Measurements from ENCODE around the gene HECW1. TPM values are rescaled to one million over a fixed set of nuclear protein-coding genes. Genes with fewer than 3 reads are reported as not detected.
A peak's percentile ranks its signal among the peaks of the same experiment; 100 is the strongest.
"Not testable (repeated sequence)": the region's sequence is repeated elsewhere in the genome, so short reads cannot be mapped to it uniquely, and the experiment has no call there.

HECW1 gene
- total RNA-seq, 1 donor from 2014 or later = not detected

GRCh38 chr7:43569424-43569823, 457.0 kb downstream of the HECW1 start:
- peak in 1 of 2 donors; percentile 81 for DNase-seq (ENCODE audit: low read depth in 2 of 2)

DNA sequence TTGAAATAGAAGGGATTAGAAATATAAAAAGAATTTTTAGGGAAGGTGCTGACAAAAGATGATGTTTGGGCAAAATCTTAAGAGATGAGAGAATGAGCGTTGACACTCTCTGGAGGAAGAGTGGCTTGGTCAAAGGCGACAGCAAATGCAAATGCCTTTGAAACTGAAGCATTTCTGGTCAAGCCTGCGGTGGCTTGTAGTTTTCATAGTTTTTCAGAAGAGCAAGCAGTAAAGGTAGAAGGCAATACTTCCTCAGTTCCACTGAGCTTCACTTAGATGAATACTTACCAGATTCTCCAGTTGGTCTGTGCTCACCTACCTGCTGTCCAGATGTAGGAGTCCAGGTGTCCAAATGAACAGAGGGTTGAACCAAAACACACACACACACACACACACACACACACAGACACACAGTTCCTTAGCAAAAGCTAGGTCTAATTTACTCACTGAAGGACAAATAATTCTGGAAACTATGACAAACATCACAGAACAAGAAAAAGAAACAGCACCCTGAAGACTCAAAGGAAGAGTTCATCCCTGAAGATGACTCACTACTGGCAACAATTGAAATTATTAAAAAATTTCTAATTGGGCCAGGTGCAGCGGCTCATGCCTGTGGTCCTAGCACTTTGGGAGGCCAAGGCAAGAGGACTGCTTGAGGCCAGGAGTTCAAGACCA, 458.4 kb downstream of the HECW1 start:
- no peak for DNase-seq (ENCODE audit: low read depth in 2 of 2)

DNA sequence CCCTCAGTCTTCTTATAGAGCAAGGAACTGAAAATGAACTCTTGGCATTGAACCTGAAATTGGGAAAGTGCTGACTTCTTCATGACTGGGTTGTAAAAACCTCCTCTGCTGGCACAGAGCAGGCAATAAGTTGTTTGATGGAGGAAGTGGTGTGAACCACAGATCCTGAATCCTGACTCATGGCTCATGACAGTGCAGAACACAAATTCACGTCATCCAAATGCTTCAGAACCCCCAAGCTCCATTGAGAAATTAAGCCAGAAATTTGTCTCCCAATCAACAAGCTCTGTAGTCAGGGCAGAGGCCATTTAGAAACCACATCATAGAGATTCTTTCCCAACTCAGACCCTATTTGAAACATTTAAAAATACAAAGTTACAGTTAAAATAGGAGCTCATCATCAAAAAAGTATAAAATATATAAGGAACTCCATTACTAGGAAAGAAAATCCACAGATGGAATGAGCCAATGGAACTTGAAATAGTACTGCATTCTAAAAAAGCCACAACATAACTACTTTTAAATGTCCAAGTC, 460.1 kb downstream of the HECW1 start:
- DNase-seq (ENCODE audit: low read depth in 2 of 2) = peak; percentile 81 to 97

DNA sequence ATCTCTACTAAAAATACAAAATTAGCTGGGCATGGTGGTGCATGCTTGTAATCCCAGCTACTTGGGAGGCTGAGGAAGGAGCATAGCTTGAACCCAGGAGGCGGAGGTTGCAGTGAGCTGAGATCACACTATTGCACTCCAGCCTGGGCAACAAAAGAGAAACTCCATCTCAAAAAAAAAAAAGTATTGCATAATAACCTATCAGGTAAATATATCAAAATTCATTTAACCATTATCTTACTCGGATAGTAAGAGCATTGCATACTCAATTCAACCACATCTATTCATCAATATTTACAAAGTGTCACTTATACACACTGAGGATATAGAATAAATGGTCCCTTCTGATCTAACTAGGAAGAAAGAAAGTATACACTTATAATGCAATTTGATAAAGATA, 461.4 kb downstream of the HECW1 start:
- not testable (repeated sequence) for DNase-seq (ENCODE audit: low read depth in 2 of 2)

- DNase-seq (ENCODE audit: low read depth in 2 of 2) = no peak
These were observed 463.1 kb downstream of the HECW1 start for GRCh38 chr7:43575506-43575905.

- DNase-seq (ENCODE audit: low read depth in 2 of 2) = no peak
These were observed 463.8 kb downstream of the HECW1 start for GRCh38 chr7:43576241-43576640.

- DNase-seq (ENCODE audit: low read depth in 2 of 2) = no peak
These were observed 465.1 kb downstream of the HECW1 start for GRCh38 chr7:43577485-43577951.

DNA sequence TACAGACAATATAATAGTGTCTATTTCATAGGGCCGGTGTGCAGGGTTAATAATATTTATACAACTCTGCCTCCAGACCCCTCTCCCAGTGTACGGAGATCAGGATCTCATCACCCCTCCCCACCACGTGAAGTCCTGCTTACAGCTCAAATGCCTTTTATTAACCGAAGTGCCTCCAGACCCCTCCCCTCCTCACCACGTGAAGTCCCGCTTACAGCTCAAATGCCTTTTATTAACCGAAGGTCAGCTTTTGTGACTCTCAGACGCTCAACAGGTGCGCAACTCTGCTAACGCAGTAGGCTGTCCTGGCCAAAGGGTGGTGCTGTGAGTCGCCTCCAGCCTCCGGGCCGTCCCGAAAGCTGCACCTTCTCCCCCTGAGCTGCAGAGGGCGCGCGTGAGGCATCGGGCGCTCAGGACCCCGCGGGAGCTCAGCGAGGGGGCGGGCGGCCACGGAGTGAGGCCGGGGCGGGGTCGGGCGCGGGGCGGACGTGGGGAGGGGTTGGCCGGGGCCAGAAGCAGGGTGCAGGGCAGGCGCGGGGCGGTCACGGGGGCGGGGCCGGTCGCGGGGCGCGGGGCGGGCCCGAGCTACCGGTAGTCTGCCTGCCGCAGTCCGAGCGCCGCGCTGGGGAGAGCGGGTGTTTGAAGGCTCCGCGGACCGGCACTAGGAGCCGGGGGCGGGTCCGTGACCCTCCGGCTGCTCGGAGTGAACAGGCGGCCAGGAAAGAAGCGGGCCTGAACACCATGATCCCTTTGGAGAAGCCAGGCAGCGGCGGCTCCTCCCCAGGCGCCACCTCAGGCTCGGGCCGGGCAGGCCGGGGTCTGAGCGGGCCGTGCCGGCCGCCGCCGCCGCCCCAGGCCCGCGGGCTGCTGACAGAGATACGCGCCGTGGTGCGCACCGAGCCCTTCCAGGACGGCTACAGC, 470.3 kb downstream of the HECW1 start, which contains the start of gene STK17A:
STK17A (plus strand) TSS at position 606 of the 921 bp plus-strand sequence; CDS start at position 742, 136 bp downstream.
- DNase-seq (ENCODE audit: low read depth in 2 of 2) = peak; percentile 94 to 96

DNA sequence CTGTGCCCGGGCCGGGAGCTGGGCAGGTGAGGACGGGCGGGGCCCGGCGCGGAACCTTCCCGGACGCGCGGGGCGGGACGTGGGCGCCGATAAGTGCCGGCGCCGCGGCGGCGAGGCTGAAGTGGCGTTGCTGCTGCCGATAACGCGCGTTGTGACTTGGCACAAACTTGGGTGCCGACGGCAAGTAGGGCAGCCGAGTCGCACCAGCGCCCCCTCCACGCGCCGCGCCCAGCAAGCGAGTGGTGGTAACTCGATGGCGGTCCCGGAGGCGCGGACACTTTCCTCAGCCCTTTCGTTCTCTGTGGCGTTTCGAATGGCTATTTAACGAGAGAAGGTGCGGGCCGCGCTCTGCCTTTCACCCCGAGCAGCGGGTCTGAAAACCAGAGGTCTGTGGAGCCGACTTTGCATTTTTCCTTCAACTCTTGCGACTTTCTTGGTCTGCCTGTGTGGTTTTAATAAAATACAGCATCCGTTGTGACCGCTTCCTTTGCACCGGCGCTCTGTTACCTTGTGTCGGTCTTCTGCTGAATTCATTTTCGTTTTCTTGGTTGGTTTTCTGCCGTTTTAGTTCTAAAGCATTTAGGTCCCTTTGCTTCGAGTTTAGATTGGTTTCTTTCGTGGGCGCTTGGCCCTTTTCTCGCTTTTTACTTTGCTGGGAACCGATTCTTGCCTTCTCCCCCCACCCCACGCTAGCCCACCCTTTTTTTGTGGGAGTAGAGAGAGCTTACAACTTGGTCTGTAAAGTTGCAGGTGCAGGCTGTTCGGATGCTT, 471.2 kb downstream of the HECW1 start:
- DNase-seq (ENCODE audit: low read depth in 2 of 2) = peak; percentile 68 to 69

GRCh38 chr7:43584195-43584586, 471.7 kb downstream of the HECW1 start:
- DNase-seq (ENCODE audit: low read depth in 2 of 2) = peak; percentile 57 to 77

GRCh38 chr7:43584733-43585132, 472.3 kb downstream of the HECW1 start:
- not testable (repeated sequence) for DNase-seq (ENCODE audit: low read depth in 2 of 2)

GRCh38 chr7:43585562-43585961, 473.1 kb downstream of the HECW1 start:
- DNase-seq (ENCODE audit: low read depth in 2 of 2) = peak in 1 of 2 donors; percentile 62

- DNase-seq (ENCODE audit: low read depth in 2 of 2) = peak; percentile 36 to 71
These were observed 473.9 kb downstream of the HECW1 start for GRCh38 chr7:43586251-43586900.

- peak in 1 of 2 donors; percentile 24 for DNase-seq (ENCODE audit: low read depth in 2 of 2)
These were observed 476.2 kb downstream of the HECW1 start for GRCh38 chr7:43588477-43589132.

DNA sequence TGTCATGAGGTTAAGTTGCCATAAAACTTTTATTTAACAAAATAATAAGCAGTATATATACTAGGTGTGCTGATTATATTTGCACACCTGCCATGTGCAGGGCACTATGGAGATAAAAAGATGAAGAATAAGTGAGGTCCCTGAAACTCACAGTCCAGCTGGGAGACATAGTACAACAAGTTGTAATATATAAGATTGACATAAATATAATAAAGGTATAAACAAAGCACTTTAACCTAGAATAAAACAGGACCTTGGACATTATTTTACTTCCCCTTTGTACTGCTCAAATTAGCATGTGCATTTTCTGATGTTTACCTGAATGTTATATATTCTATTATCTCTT, 476.7 kb downstream of the HECW1 start:
- DNase-seq (ENCODE audit: low read depth in 2 of 2) = no peak

- DNase-seq (ENCODE audit: low read depth in 2 of 2) = no peak
These were observed 477.3 kb downstream of the HECW1 start for GRCh38 chr7:43589728-43590127.

DNA sequence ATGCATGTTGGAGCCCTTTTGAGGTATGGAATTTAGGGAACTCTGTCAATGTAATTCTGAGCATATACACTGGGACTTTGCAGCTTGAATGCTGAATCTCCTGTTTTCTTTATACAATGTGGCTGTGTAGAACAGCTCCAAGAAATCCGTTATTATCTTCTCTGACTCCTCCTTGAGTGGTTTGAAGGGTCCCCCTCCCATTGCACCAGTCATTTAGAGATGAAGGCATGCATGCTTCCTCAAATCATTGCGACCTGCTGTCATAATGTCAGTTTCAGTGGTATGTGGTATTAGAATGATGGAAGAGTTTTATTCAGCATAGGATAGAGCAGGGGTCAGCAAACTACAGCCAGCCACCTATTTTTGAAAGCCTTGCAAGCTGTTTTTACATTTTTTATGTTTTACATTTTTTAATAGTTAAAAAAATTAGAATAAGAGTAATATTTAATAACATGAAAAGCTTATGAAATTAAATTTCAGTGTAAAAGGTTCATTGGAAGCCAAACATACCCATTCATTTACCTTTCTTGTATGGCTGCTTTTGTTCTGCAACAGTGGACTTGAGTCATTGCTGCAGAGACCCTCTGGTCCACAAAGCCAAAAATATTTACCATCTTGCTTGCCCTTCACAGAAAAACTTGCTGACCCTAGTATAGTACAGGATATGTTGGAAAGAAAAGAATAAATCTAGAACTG, 478.6 kb downstream of the HECW1 start:
- DNase-seq (ENCODE audit: low read depth in 2 of 2) = no peak

GRCh38 chr7:43591558-43592180, 479.2 kb downstream of the HECW1 start:
- no peak for DNase-seq (ENCODE audit: low read depth in 2 of 2)

GRCh38 chr7:43592326-43592725, 479.9 kb downstream of the HECW1 start:
- no peak for DNase-seq (ENCODE audit: low read depth in 2 of 2)

Measured in lung microvascular endothelial cell (primary cell).